ENCODE results near the gene C4B. TPM values are rescaled to one million over a fixed set of nuclear protein-coding genes. Genes with fewer than 3 reads are reported as not detected.
"Not testable (repeated sequence)": the region's sequence is repeated elsewhere in the genome, so short reads cannot be mapped to it uniquely, and the experiment has no call there.

C4B gene
- total RNA-seq, result 6.8 and 9.9 TPM in 2 replicates

DNA sequence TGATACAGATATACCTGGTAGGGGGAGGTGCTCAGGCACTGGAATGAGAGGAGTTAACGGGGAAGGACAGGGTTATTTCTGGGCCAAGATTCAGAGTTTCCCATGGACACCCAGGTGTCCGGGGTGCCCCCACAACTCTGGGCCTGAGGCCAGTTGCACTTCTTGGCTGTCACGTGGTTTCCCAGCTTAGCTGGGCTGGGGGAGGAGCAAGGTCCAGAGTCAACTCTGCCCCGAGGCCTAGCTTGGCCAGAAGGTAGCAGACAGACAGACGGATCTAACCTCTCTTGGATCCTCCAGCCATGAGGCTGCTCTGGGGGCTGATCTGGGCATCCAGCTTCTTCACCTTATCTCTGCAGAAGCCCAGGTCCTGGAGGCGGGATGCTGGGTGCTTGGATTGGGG, at the start of gene C4B:
TSS of gene C4B (plus strand) at position 249 of the 400 bp plus-strand sequence. CDS start at position 300, 51 bp downstream.
- not testable (repeated sequence) for DNase-seq (ENCODE audit: low read depth); H3K4me3 ChIP-seq (ENCODE audit: low read depth, low read length)

DNA sequence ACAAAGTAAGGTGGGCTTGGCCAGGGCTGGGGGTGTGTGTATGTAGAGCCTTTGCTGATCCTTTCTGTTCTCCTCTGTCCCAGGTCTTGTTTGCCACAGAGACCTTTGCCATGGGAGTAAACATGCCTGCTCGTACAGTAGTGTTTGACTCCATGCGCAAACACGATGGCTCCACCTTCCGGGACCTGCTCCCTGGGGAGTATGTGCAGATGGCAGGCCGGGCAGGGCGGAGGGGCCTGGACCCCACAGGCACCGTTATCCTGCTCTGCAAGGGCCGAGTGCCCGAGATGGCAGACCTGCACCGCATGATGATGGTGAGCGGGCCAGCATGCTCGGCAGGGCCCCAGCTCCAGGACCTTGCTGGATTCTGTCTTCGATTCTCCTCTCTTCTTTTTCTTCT, 48.9 kb upstream of the C4B start:
- H3K4me3 ChIP-seq (ENCODE audit: low read depth, low read length), result no peak overlapping the region
- DNase-seq (ENCODE audit: low read depth), result no peak
- TF ChIP-seq CTCF (IDR thresholded peaks at IDR 0.05; ENCODE audit: insufficient read depth, low read depth, low read length), result no peak

DNA sequence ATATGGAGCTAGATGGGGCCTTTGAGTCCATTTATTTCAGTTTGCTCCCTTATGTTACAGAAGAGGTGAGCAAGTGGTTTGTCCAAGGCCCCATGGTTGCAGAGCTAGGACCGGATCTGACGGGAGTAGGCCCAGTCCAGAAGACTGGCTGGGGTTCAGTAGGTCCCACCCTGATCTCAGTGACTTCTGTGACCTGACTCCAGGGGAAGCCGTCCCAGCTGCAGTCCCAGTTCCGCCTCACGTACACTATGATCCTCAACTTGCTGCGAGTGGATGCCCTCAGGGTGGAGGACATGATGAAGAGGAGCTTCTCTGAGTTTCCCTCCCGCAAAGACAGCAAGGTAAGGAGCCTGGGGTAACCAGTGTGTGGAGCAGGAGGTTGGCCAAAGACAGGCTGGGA, 48.1 kb upstream of the C4B start:
- no peak for TF ChIP-seq CTCF (IDR thresholded peaks at IDR 0.05; ENCODE audit: insufficient read depth, low read depth, low read length)
- H3K4me3 ChIP-seq (ENCODE audit: low read depth, low read length), result no peak overlapping the region
- DNase-seq (ENCODE audit: low read depth), result no peak

GRCh38 chr6:31966997-31967925, 47.3 kb upstream of the C4B start:
- no peak for TF ChIP-seq CTCF (IDR thresholded peaks at IDR 0.05; ENCODE audit: insufficient read depth, low read depth, low read length)
- DNase-seq (ENCODE audit: low read depth), result no peak
- no peak overlapping the region for H3K4me3 ChIP-seq (ENCODE audit: low read depth, low read length)

DNA sequence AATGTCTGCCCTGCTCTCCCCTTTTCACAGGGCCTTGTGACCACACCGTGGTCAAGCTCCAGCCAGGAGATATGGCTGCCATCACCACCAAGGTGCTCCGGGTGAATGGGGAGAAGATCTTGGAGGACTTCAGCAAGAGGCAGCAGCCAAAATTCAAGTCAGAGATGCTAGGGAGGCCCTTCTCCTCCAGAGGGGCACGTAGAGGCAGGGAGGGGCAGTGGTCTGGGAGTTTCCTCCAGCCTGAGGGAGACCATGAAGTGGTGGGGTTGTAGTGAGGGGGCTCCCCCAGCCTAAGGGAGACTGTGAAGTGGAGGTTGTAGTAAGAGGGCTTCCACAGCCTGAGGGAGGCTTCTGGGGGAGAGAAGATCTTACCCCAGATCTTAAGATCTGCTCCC, 46.7 kb upstream of the C4B start:
- H3K4me3 ChIP-seq (ENCODE audit: low read depth, low read length), result no peak overlapping the region
- no peak for DNase-seq (ENCODE audit: low read depth)
- no peak for TF ChIP-seq CTCF (IDR thresholded peaks at IDR 0.05; ENCODE audit: insufficient read depth, low read depth, low read length)

- no peak for DNase-seq (ENCODE audit: low read depth)
- H3K4me3 ChIP-seq (ENCODE audit: low read depth, low read length), result no peak overlapping the region
- TF ChIP-seq CTCF (IDR thresholded peaks at IDR 0.05; ENCODE audit: insufficient read depth, low read depth, low read length), result no peak
These were observed 46.3 kb upstream of the C4B start for GRCh38 chr6:31968326-31968725.

DNA sequence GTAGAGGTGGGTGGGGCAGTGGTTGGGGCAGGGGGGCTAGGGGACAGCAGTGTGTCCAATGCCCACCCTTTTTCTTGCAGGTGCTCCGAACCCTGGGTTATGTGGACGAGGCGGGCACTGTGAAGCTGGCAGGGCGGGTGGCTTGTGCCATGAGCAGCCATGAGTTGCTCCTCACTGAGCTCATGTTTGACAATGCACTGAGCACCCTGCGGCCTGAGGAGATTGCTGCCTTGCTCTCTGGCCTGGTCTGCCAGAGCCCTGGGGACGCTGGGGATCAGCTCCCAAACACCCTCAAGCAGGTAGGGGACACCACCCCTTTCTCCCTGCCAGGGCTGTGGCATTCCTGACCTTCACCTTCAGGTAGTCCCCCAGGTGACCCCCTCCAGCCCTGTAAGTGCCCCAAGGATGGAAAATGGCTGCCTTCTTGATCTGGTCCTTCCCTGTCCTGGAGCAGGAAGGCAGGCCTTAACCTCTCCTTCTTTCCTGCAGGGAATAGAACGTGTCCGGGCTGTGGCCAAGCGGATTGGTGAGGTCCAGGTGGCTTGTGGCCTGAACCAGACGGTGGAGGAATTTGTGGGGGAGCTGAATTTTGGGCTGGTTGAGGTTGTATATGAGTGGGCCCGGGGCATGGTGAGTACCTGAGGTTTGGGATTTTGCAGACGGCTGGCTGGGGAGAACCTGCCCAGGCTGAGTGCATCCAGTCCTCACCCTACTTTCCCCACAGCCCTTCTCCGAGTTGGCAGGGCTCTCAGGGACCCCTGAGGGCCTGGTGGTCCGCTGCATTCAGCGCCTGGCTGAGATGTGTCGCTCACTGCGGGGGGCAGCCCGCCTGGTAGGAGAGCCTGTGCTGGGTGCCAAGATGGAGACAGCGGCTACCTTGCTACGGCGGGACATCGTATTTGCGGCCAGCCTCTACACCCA, 45.5 kb upstream of the C4B start:
- DNase-seq (ENCODE audit: low read depth), result no peak
- no peak for TF ChIP-seq CTCF (IDR thresholded peaks at IDR 0.05; ENCODE audit: insufficient read depth, low read depth, low read length)
- H3K4me3 ChIP-seq (ENCODE audit: low read depth, low read length), result no peak overlapping the region

Data from fibroblast of villous mesenchyme (primary cell).